Activated T-cell treated with anti-CD3 and anti-CD28 coated beads, Interleukin-2, amount 50 U/mL, for 72 hours (primary cell): ENCODE results near the gene GPRIN3. TPM values are rescaled to one million over a fixed set of nuclear protein-coding genes. Genes with fewer than 3 reads are reported as not detected.
"Not testable (repeated sequence)": the region's sequence is repeated elsewhere in the genome, so short reads cannot be mapped to it uniquely, and the experiment has no call there.

Experiments used
- ATAC-seq, 2 donors: fragments of 150-1000 bp; cut with Tn5 transposase; replicated peaks in 1 of 2; 2 replicates each; pipeline ENCODE4 v1.10.0; 2021; ENCODE audit warnings: moderate library complexity in 2 of 2, mild to moderate bottlenecking in 1 of 2
- DNase-seq, 2 donors: peaks; one replicate each; pipeline ENCODE4 v3.0.0; 2021 to 2022; ENCODE audit warnings: mixed read lengths in 1 of 2
- H3K27ac Mint-ChIP-seq: one replicate; pipeline ENCODE4 v1.8.0; 2022; ENCODE audit warnings: mild to moderate bottlenecking, moderate library complexity, mixed read lengths
- H3K27me3 Mint-ChIP-seq: one replicate; pipeline ENCODE4 v1.8.0; 2022; ENCODE audit warnings: low read depth, mixed read lengths
- H3K36me3 Mint-ChIP-seq, 2 donors: one replicate each; pipeline ENCODE4 v1.8.0; 2022; ENCODE audit warnings: mixed read lengths in 2 of 2, mild to moderate bottlenecking in 1 of 2; ENCODE audit not compliant: insufficient read depth in 2 of 2
- H3K4me1 Mint-ChIP-seq: one replicate; pipeline ENCODE4 v1.8.0; 2022; ENCODE audit warnings: low read depth, mixed read lengths
- H3K4me3 Mint-ChIP-seq, 2 donors: one replicate each; pipeline ENCODE4 v1.8.0; 2022; ENCODE audit warnings: mild to moderate bottlenecking in 2 of 2, mixed read lengths in 2 of 2, moderate library complexity in 2 of 2
- H3K9me3 Mint-ChIP-seq, 2 donors: one replicate each; pipeline ENCODE4 v1.8.0; 2022; ENCODE audit warnings: mixed read lengths in 2 of 2
- total RNA-seq, 2 donors: library from RNA; stranded (reverse); gene quantifications; one replicate each; pipeline ENCODE4 v1.2.3, GENCODE V29; 2022

GPRIN3 gene
- total RNA-seq, 2 donors from 2014 or later: 19.9 to 32.3 TPM

- Mint-ChIP-seq H3K27ac (no peak overlapping the region), H3K9me3 (peaks cover 3 to 4% of the 10 kb centered on the region in 2 donors), H3K4me3 (no peak overlapping the region), H3K27me3 (no peaks in the 10 kb centered on the region), H3K36me3 (no peaks in the 10 kb centered on the region), H3K4me1 (no peaks in the 10 kb centered on the region)
- ATAC-seq: no peak
- no peak for DNase-seq
Observed at GRCh38 chr4:89214308-89214707, 93.3 kb downstream of the GPRIN3 start.

GRCh38 chr4:89213382-89213701, 94.3 kb downstream of the GPRIN3 start:
- H3K36me3 Mint-ChIP-seq: no peaks in the 10 kb centered on the region
- no peaks in the 10 kb centered on the region for H3K27me3 Mint-ChIP-seq
- H3K4me1 Mint-ChIP-seq: no peaks in the 10 kb centered on the region
- peaks cover 3 to 4% of the 10 kb centered on the region in 2 donors for H3K9me3 Mint-ChIP-seq
- no peak for ATAC-seq
- H3K27ac Mint-ChIP-seq: no peak overlapping the region
- DNase-seq: no peak
- H3K4me3 Mint-ChIP-seq: no peak overlapping the region

- Mint-ChIP-seq H3K4me1 (no peaks in the 10 kb centered on the region), H3K4me3 (no peak overlapping the region), H3K9me3 (peaks cover 3 to 4% of the 10 kb centered on the region in 2 donors), H3K27ac (no peak overlapping the region), H3K27me3 (no peaks in the 10 kb centered on the region), H3K36me3 (no peaks in the 10 kb centered on the region)
- ATAC-seq: no peak
- DNase-seq: no peak
Observed at GRCh38 chr4:89212666-89213381, 94.8 kb downstream of the GPRIN3 start.

- no peak overlapping the region for H3K27ac Mint-ChIP-seq
- no peaks in the 10 kb centered on the region for H3K36me3 Mint-ChIP-seq
- no peaks in the 10 kb centered on the region for H3K27me3 Mint-ChIP-seq
- DNase-seq: no peak
- no peak for ATAC-seq
- H3K9me3 Mint-ChIP-seq: peaks cover 0 to 2% of the 10 kb centered on the region in 2 donors
- H3K4me1 Mint-ChIP-seq: no peaks in the 10 kb centered on the region
- no peak overlapping the region for H3K4me3 Mint-ChIP-seq
Observed at GRCh38 chr4:89204624-89205023, 103.0 kb downstream of the GPRIN3 start.

- H3K4me3 Mint-ChIP-seq: no peak overlapping the region
Observed at GRCh38 chr4:89203902-89204301, 103.7 kb downstream of the GPRIN3 start.

GRCh38 chr4:89199394-89199793, 108.2 kb downstream of the GPRIN3 start:
- not testable (repeated sequence) for H3K9me3 Mint-ChIP-seq, H3K27me3 Mint-ChIP-seq, H3K36me3 Mint-ChIP-seq, H3K27ac Mint-ChIP-seq, H3K4me1 Mint-ChIP-seq, ATAC-seq, DNase-seq, H3K4me3 Mint-ChIP-seq

More at GRCh38 chr4:89203902-89204301, 103.7 kb downstream of the GPRIN3 start:
- no peaks in the 10 kb centered on the region for H3K27me3 Mint-ChIP-seq
- DNase-seq (no peak), ATAC-seq (no peak)
- H3K27ac Mint-ChIP-seq: no peak overlapping the region
- no peaks in the 10 kb centered on the region for H3K36me3 Mint-ChIP-seq
- no peaks in the 10 kb centered on the region for H3K4me1 Mint-ChIP-seq
- H3K9me3 Mint-ChIP-seq: peaks cover 0 to 2% of the 10 kb centered on the region in 2 donors

- no peak for ATAC-seq
- peaks cover 7% of the 10 kb centered on the region for H3K4me1 Mint-ChIP-seq
- H3K36me3 Mint-ChIP-seq: no peaks in the 10 kb centered on the region
- no peak for DNase-seq
- no peaks in the 10 kb centered on the region for H3K9me3 Mint-ChIP-seq
- H3K27ac Mint-ChIP-seq: no peak overlapping the region
- H3K27me3 Mint-ChIP-seq: peaks cover 11% of the 10 kb centered on the region
- no peak overlapping the region for H3K4me3 Mint-ChIP-seq
Observed at GRCh38 chr4:89197920-89198319, 109.7 kb downstream of the GPRIN3 start.

GRCh38 chr4:89196745-89197144, 110.9 kb downstream of the GPRIN3 start:
- DNase-seq (no peak), ATAC-seq (no peak)
- Mint-ChIP-seq H3K4me1 (peaks cover 7% of the 10 kb centered on the region), H3K36me3 (no peaks in the 10 kb centered on the region), H3K27me3 (peaks cover 11% of the 10 kb centered on the region), H3K4me3 (no peak overlapping the region), H3K27ac (peak overlapping the region; percentile 46), H3K9me3 (no peaks in the 10 kb centered on the region)

- Mint-ChIP-seq H3K4me1 (peaks cover 7% of the 10 kb centered on the region), H3K4me3 (no peak overlapping the region), H3K36me3 (no peaks in the 10 kb centered on the region), H3K27ac (no peak overlapping the region), H3K9me3 (no peaks in the 10 kb centered on the region), H3K27me3 (peaks cover 11% of the 10 kb centered on the region)
- DNase-seq (no peak), ATAC-seq (peak in 1 of 2 donors; percentile 65)
Observed at GRCh38 chr4:89196056-89196674, 111.4 kb downstream of the GPRIN3 start.

- Mint-ChIP-seq H3K27me3 (peaks cover 28% of the 10 kb centered on the region), H3K4me1 (peaks cover 7% of the 10 kb centered on the region), H3K36me3 (no peaks in the 10 kb centered on the region), H3K4me3 (no peak overlapping the region), H3K9me3 (no peaks in the 10 kb centered on the region), H3K27ac (peak overlapping the region; percentile 29)
- no peak for ATAC-seq
- no peak for DNase-seq
Observed at GRCh38 chr4:89193843-89194242, 113.8 kb downstream of the GPRIN3 start.

Other genes starting within 250 kb of the GPRIN3 start
- gene TIGD2, start 196.3 kb downstream of the GPRIN3 start, total RNA-seq: 1 to 10 TPM; 3.3 to 4.5 TPM